Aorta (tissue), 5 donors: Measurements from ENCODE around the gene NKAIN2. TPM values are rescaled to one million over a fixed set of nuclear protein-coding genes. Genes with fewer than 3 reads are reported as not detected.

ENCODE experiments used
- ATAC-seq: fragments of 200-7000 bp; cut with Tn5 transposase; one replicate; pipeline ENCODE4 v1.9.1; 2022; ENCODE audit warnings: moderate library complexity; ENCODE audit not compliant: low FRiP score
- DNase-seq, 2 donors: peaks; one replicate each; pipeline ENCODE4 v3.0.0-alpha.2; 2020
- H3K27ac ChIP-seq, 2 donors: one replicate each; pipeline ENCODE4 v1.5.1; 2013; ENCODE audit warnings: low read length in 2 of 2, mild to moderate bottlenecking in 2 of 2, moderate library complexity in 2 of 2, control low read depth in 1 of 2, inconsistent platforms in 1 of 2, low read depth in 1 of 2
- H3K27me3 ChIP-seq, 2 donors: one replicate each; pipeline ENCODE4 v1.6.1; 2013; ENCODE audit warnings: control low read depth in 1 of 2, low read length in 1 of 2, mild to moderate bottlenecking in 1 of 2, moderate library complexity in 1 of 2; ENCODE audit not compliant: insufficient read depth in 2 of 2, control insufficient read depth in 1 of 2
- H3K36me3 ChIP-seq, 2 donors: one replicate each; pipeline ENCODE4 v1.6.1; 2013; ENCODE audit warnings: control low read depth in 1 of 2, low read length in 1 of 2, mild to moderate bottlenecking in 1 of 2; ENCODE audit not compliant: insufficient read depth in 2 of 2, control insufficient read depth in 1 of 2
- H3K4me1 ChIP-seq, 2 donors: one replicate each; pipeline ENCODE4 v1.6.1; 2013; ENCODE audit warnings: low read length in 2 of 2, control low read depth in 1 of 2, mild to moderate bottlenecking in 1 of 2, moderate library complexity in 1 of 2; ENCODE audit not compliant: insufficient read depth in 2 of 2, control insufficient read depth in 1 of 2
- H3K4me3 ChIP-seq, 2 donors: one replicate each; pipeline ENCODE4 v1.5.1; 2013; ENCODE audit warnings: low read length in 2 of 2, control low read depth in 1 of 2, mild to moderate bottlenecking in 1 of 2
- H3K9me3 ChIP-seq: one replicate; pipeline ENCODE4 v1.6.1; 2013; ENCODE audit warnings: mild to moderate bottlenecking, low read length; ENCODE audit not compliant: control insufficient read depth
- WGBS, 2 donors: extraction: QIAGEN DNeasy Blood & Tissue Kit; methylation state at CpG; one replicate each; pipeline ENCODE4 v1.1.7; 2013; 5-methylcytosine and 5-hydroxymethylcytosine counted together
- intact Hi-C, 2 donors: fragments of 100-400 bp; cut with DNase I; formaldehyde crosslinking; loops; one replicate each; pipeline versions ENCODE4 v1.14.2 to v1.15.0; 2022
- polyA plus RNA-seq, 2 donors: library from polyadenylated mRNA; stranded (reverse); fragments of 200-250 nt; gene quantifications; one replicate each; pipeline ENCODE4 v1.2.3, GENCODE V29; 2013
- total RNA-seq, 2 donors: library from RNA; stranded (reverse); fragmentation: NEBNext Ultra II Directional; extraction: Animal tissue kit (Norgen Biotek cat#: 25700); gene quantifications; one replicate each; pipeline ENCODE4 v1.2.1, GENCODE V29; 2021
- donor health status: healthy with polysubstance abuse.
- donor health status: Bipolar disorder and iron deficiency.
- donor health status: DM: no; HTN: no; CAD: no.
- donor health status: DM: no; HTN: no; CAD: no.
- donor health status: DM: yes; HTN: yes; CAD: no.

The NKAIN2 gene
- total and polyA plus RNA-seq, 4 donors: 1.4 to 1.9 TPM; not detected in 2

DNA sequence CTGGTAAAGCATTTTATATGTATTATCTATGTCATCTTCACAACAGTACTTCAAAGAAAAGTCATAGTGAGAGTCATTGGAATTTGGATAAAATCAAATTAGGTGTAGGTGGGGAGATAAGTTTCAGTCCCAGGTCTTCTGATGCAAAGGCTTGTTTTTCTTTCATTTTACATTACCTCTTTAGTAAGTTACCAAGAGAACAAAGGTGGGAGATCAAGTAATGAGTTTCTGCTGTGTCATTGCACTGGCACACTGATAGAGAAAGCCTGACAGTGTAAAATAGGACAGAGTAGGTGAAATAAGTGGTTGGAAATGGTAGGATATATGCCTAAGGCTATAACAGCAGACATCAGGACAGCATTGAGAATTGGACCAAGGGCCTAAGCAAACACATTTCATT lies 250.4 kb downstream of the NKAIN2 start:
- DNase-seq (no peak), ATAC-seq (no peak)
- no peaks in the 10 kb centered on the region for H3K9me3 ChIP-seq
- no peak overlapping the region for H3K4me3 ChIP-seq
- no peaks in the 10 kb centered on the region for H3K4me1 ChIP-seq
- no peak overlapping the region for H3K27ac ChIP-seq
- peaks cover 0 to 2% of the 10 kb centered on the region in 2 donors for H3K27me3 ChIP-seq
- H3K36me3 ChIP-seq: no peaks in the 10 kb centered on the region
- intact Hi-C loops: no loop called here

GRCh38 chr6:124055395-124055794 lies 251.7 kb downstream of the NKAIN2 start:
- H3K27me3 ChIP-seq: peaks cover 0 to 2% of the 10 kb centered on the region in 2 donors
- no peak for ATAC-seq
- no peak overlapping the region for H3K4me3 ChIP-seq
- H3K27ac ChIP-seq: no peak overlapping the region
- no peaks in the 10 kb centered on the region for H3K9me3 ChIP-seq
- H3K36me3 ChIP-seq: no peaks in the 10 kb centered on the region
- no peaks in the 10 kb centered on the region for H3K4me1 ChIP-seq
- intact Hi-C loops: no loop called here
- DNase-seq: no peak

GRCh38 chr6:124055963-124056362 lies 252.3 kb downstream of the NKAIN2 start:
- no peaks in the 10 kb centered on the region for H3K36me3 ChIP-seq
- ATAC-seq (no peak), DNase-seq (no peak)
- H3K4me3 ChIP-seq: no peak overlapping the region
- WGBS, 2 donors: 72 to 89% methylated on average over 1 of the region's 1 CpG
- intact Hi-C loops: no loop called here
- no peak overlapping the region for H3K27ac ChIP-seq
- no peaks in the 10 kb centered on the region for H3K9me3 ChIP-seq
- H3K27me3 ChIP-seq: peaks cover 0 to 2% of the 10 kb centered on the region in 2 donors
- H3K4me1 ChIP-seq: no peaks in the 10 kb centered on the region

DNA sequence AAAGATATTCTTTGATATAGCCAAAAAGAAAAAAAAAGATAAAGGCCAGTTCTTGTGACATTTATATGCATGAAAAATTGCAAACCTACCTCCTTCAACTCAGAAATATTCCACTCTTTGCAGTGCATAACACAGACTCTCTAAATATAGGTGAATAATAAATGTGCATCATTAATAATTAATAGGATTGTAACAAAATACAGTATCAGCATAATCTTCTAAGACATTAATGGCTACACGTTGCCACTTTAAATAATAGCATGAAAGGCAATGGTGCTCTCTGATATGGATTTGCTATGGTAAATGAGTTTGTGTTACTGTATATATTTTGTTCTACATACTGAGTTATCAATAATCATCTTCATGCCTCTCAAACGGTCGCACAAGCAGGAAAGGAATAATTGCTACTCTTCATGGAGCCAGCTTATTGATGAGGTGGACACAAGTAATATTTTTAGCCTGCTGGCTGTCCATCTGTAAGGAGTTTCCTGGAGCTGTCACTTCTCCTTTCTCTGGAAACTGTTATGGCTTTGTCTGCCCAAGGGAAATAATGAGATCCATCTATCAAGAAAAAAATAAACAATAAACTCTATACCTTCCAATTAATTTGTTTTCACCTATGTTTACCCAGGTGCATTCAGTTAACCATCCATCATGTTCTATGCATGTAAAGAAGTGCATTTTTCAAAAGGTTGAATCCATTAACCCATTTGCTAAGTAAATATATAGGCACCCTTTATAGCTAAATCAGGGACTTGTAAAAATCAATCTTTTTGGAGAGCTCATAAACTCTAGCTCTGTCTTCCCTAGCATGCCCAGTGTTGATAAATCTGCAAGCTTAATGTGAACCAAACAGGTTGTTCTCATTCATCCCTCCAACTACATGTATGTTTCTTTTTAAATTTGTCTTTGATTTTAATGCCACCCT lies 253.0 kb downstream of the NKAIN2 start:
- H3K27ac ChIP-seq: no peak overlapping the region
- intact Hi-C loops: no loop called here
- H3K4me1 ChIP-seq: no peaks in the 10 kb centered on the region
- ATAC-seq (no peak), DNase-seq (no peak)
- no peaks in the 10 kb centered on the region for H3K9me3 ChIP-seq
- no peak overlapping the region for H3K4me3 ChIP-seq
- H3K27me3 ChIP-seq: peaks cover 0 to 2% of the 10 kb centered on the region in 2 donors
- WGBS, 2 donors: 35 to 37% methylated on average over 3 of the region's 3 CpGs
- H3K36me3 ChIP-seq: no peaks in the 10 kb centered on the region

- no peak overlapping the region for H3K27ac ChIP-seq
- ATAC-seq (no peak), DNase-seq (no peak)
- H3K36me3 ChIP-seq: no peaks in the 10 kb centered on the region
- no peak overlapping the region for H3K4me3 ChIP-seq
- intact Hi-C loops: no loop called here
- no peaks in the 10 kb centered on the region for H3K9me3 ChIP-seq
- H3K4me1 ChIP-seq: no peaks in the 10 kb centered on the region
- WGBS, 2 donors: 30 to 35% methylated on average over 2 of the region's 2 CpGs
- peaks cover 0 to 2% of the 10 kb centered on the region in 2 donors for H3K27me3 ChIP-seq
Measured at GRCh38 chr6:124057461-124057860, 253.8 kb downstream of the NKAIN2 start.

DNA sequence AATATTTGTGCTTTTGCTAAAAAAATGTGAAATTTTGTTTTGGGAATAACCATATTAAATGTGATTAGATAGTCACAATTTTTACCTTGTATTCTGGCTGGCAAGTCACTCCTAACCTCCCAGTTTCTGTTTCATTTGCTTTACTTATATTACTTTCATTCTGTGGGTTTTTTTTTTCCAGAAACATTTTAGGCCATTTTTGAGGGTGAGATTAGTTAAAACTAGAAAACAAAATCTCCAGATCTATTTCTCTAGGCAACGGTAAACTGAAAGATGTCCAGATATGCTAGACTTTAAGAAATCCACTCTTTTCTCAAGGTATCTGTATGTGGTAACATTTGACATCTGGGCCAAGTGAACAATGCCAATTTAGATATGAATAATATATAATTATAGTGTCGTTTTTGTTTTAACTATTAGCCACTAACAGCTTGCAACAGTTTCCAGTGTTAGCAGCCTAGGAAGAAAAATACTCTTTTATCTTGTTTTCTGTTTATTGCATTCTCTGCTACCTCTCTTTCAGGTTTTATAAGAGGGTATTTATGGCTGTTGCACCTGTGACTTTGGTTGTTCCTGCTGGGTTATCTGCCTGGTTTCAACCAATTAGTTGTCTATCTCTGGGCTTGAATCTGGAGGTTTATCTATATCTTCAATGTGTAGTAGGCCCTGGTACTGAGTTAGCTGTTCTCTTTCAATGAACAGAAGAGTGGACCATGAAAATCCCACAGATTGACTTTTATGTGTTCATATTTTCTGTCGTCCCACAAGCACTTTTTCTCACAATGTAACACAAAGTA lies 260.9 kb downstream of the NKAIN2 start:
- no peak for ATAC-seq
- Histone ChIP-seq H3K27me3 (no peaks in the 10 kb centered on the region), H3K4me1 (no peaks in the 10 kb centered on the region)

DNA sequence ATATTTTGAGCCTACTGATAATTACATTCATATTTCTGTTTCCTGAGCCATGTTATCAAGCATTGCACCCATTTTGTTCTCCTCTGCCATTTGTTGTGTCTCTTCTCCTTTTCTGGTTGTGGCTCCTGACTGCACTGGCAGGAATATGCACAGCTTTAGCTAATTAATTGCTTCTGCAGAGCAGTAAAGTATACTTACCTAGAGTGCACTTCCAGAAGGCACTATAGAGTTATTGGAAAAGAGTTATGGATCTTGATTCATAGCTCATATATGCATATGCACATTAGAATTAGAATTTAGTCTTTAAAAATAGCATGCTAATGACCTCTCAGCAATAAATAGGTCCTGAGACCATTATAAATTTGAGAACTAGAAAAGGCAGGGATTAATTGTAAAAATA lies 262.6 kb downstream of the NKAIN2 start:
- H3K4me1 ChIP-seq: no peaks in the 10 kb centered on the region
- no peak for DNase-seq
- no peaks in the 10 kb centered on the region for H3K36me3 ChIP-seq
- no peak overlapping the region for H3K27ac ChIP-seq
- intact Hi-C loops: no loop called here
- no peaks in the 10 kb centered on the region for H3K9me3 ChIP-seq
- H3K27me3 ChIP-seq: no peaks in the 10 kb centered on the region
- ATAC-seq: no peak
- H3K4me3 ChIP-seq: no peak overlapping the region

More for the DNA sequence above, 260.9 kb downstream of the NKAIN2 start:
- no peak overlapping the region for H3K4me3 ChIP-seq
- DNase-seq: no peak
- H3K27ac ChIP-seq: no peak overlapping the region
- WGBS, 2 donors: 50 to 52% methylated on average over 3 of the region's 3 CpGs
- no peaks in the 10 kb centered on the region for H3K36me3 ChIP-seq
- H3K9me3 ChIP-seq: no peaks in the 10 kb centered on the region
- intact Hi-C loops: no loop called here

DNA sequence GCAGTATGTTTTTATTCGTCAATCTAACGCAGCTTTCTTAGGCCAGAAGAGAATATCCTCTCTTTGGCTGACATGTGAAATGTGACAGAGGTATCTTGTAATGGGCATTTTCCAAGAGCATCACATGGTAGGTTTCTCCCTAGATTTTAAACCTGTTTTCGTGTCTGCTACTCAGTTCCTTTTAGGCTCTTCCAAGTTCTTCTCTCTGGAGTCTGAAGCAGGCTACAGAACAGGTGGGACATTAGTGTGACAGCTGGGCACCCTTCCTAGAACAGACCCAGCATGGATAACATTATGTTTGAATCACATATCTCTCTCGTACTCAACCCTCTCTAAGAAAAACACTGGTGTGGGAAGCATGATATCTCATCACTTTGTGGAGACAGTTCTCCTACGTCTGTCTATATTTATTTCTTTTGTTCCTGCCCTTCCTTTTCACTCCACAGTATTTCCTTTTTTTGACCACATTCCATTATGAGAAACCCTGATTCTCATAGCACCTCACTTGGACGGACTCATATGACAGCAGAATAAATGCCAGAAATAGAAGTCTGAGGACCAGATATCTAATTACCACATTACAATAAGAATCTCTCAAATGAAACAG lies 263.4 kb downstream of the NKAIN2 start:
- H3K36me3 ChIP-seq: no peaks in the 10 kb centered on the region
- H3K4me3 ChIP-seq: no peak overlapping the region
- ATAC-seq (no peak), DNase-seq (no peak)
- no peaks in the 10 kb centered on the region for H3K4me1 ChIP-seq
- WGBS, 2 donors: 77 to 81% methylated on average over 6 of the region's 6 CpGs
- H3K9me3 ChIP-seq: no peaks in the 10 kb centered on the region
- H3K27ac ChIP-seq: no peak overlapping the region
- no peaks in the 10 kb centered on the region for H3K27me3 ChIP-seq
- intact Hi-C loops: no loop called here
